ENCODE data around the gene COX10.
"Not testable (repeated sequence)": the region's sequence is repeated elsewhere in the genome, so short reads cannot be mapped to it uniquely, and the experiment has no call there.

Gene COX10

GRCh38 chr17:14069251-14070021 is at the start of gene COX10:
COX10 (plus strand) TSS chr17:14069504; CDS start chr17:14069606, 102 bp downstream.
- DNase-seq (ENCODE audit: low spot score): peak; percentile 72

GRCh38 chr17:14021651-14022294 is 47.5 kb upstream of the COX10 start:
- DNase-seq (ENCODE audit: low spot score): not testable (repeated sequence)

GRCh38 chr17:14029755-14030154 is 39.5 kb upstream of the COX10 start:
- not testable (repeated sequence) for DNase-seq (ENCODE audit: low spot score)

- no peak for DNase-seq (ENCODE audit: low spot score)
Observed at GRCh38 chr17:14032234-14032633, 37.1 kb upstream of the COX10 start.

GRCh38 chr17:14033166-14033565 is 36.1 kb upstream of the COX10 start:
- DNase-seq (ENCODE audit: low spot score): no peak

- no peak for DNase-seq (ENCODE audit: low spot score)
Observed at GRCh38 chr17:14037453-14037852, 31.9 kb upstream of the COX10 start.

- DNase-seq (ENCODE audit: low spot score): no peak
Observed at GRCh38 chr17:14038206-14038605, 31.1 kb upstream of the COX10 start.

GRCh38 chr17:14042411-14042810 is 26.9 kb upstream of the COX10 start:
- no peak for DNase-seq (ENCODE audit: low spot score)

GRCh38 chr17:14044702-14045101 is 24.6 kb upstream of the COX10 start:
- no peak for DNase-seq (ENCODE audit: low spot score)

- no peak for DNase-seq (ENCODE audit: low spot score)
Observed at GRCh38 chr17:14046978-14047377, 22.3 kb upstream of the COX10 start.

GRCh38 chr17:14047591-14047990 is 21.7 kb upstream of the COX10 start:
- no peak for DNase-seq (ENCODE audit: low spot score)

GRCh38 chr17:14048169-14048568 is 21.1 kb upstream of the COX10 start:
- no peak for DNase-seq (ENCODE audit: low spot score)

GRCh38 chr17:14050616-14051015 is 18.7 kb upstream of the COX10 start:
- DNase-seq (ENCODE audit: low spot score): no peak

- DNase-seq (ENCODE audit: low spot score): no peak
Observed at GRCh38 chr17:14051692-14052091, 17.6 kb upstream of the COX10 start.

- DNase-seq (ENCODE audit: low spot score): no peak
Observed at GRCh38 chr17:14052886-14053615, 16.3 kb upstream of the COX10 start.

- no peak for DNase-seq (ENCODE audit: low spot score)
Observed at GRCh38 chr17:14057591-14057990, 11.7 kb upstream of the COX10 start.

GRCh38 chr17:14058051-14058450 is 11.3 kb upstream of the COX10 start:
- no peak for DNase-seq (ENCODE audit: low spot score)

GRCh38 chr17:14060706-14061105 is 8.6 kb upstream of the COX10 start:
- no peak for DNase-seq (ENCODE audit: low spot score)

- DNase-seq (ENCODE audit: low spot score): no peak
Observed at GRCh38 chr17:14061666-14062560, 7.4 kb upstream of the COX10 start.

GRCh38 chr17:14067347-14067746 is 2.0 kb upstream of the COX10 start:
- DNase-seq (ENCODE audit: low spot score): no peak

- no peak for DNase-seq (ENCODE audit: low spot score)
Observed at GRCh38 chr17:14068542-14069250, 608 bp upstream of the COX10 start.

Measured in kidney capillary endothelial cell (primary cell).